Naive B cell (primary cell): ENCODE results near the gene MAP2. TPM values are rescaled to one million over a fixed set of nuclear protein-coding genes. Genes with fewer than 3 reads are reported as not detected.

ENCODE experiments used
- ATAC-seq, 2 donors: fragments of 150-1000 bp; cut with Tn5 transposase; 2 replicates each; pipeline ENCODE4 v1.10.0; 2021; ENCODE audit warnings: low read depth in 2 of 2, mild to moderate bottlenecking in 2 of 2, moderate library complexity in 2 of 2
- DNase-seq: peaks from one replicate; pipeline ENCODE4 v3.0.0; 2022
- H3K27ac Mint-ChIP-seq, 6 donors: one replicate each; pipeline ENCODE4 v1.8.0; 2020 to 2022; ENCODE audit warnings: mild to moderate bottlenecking in 6 of 6, mixed read lengths in 6 of 6, moderate library complexity in 5 of 6, inconsistent platforms in 2 of 6
- H3K27me3 Mint-ChIP-seq, 3 donors: one replicate each; pipeline ENCODE4 v1.8.0; 2021 to 2022; ENCODE audit warnings: mixed read lengths in 3 of 3, mild to moderate bottlenecking in 1 of 3
- H3K36me3 Mint-ChIP-seq, 2 donors: one replicate each; pipeline ENCODE4 v1.8.0; 2020 to 2022; ENCODE audit warnings: mixed read lengths in 2 of 2, inconsistent platforms in 1 of 2, mild to moderate bottlenecking in 1 of 2
- H3K4me1 Mint-ChIP-seq, 3 donors: one replicate each; pipeline ENCODE4 v1.8.0; 2020 to 2022; ENCODE audit warnings: mixed read lengths in 3 of 3, inconsistent platforms in 1 of 3, mild to moderate bottlenecking in 1 of 3, moderate library complexity in 1 of 3
- H3K4me3 Mint-ChIP-seq, 8 donors: one replicate each; pipeline ENCODE4 v1.8.0; 2020 to 2022; ENCODE audit warnings: mild to moderate bottlenecking in 8 of 8, mixed read lengths in 8 of 8, moderate library complexity in 8 of 8, inconsistent platforms in 2 of 8
- H3K9me3 Mint-ChIP-seq, 7 donors: one replicate each; pipeline ENCODE4 v1.8.0; 2020 to 2022; ENCODE audit warnings: mixed read lengths in 7 of 7, mild to moderate bottlenecking in 5 of 7, inconsistent platforms in 2 of 7, moderate library complexity in 1 of 7
- polyA plus RNA-seq, 6 donors: library from polyadenylated mRNA; unstranded; fragments of 300-500 nt; fragmentation: Illumina TruSeq; gene quantifications; one replicate each; pipeline ENCODE4 v1.2.3, GENCODE V29; 2021; ENCODE audit warnings: low read depth in 6 of 6

The MAP2 gene
- polyA plus RNA-seq, 6 donors from 2014 or later, result 2.7 to 10.1 (median 6.3) TPM

GRCh38 chr2:209638346-209638745, 214.5 kb downstream of the MAP2 start:
- no peaks in the 10 kb centered on the region for H3K4me1 Mint-ChIP-seq
- no peaks in the 10 kb centered on the region for H3K9me3 Mint-ChIP-seq
- DNase-seq, result no peak
- H3K4me3 Mint-ChIP-seq, result no peak overlapping the region
- no peak overlapping the region for H3K27ac Mint-ChIP-seq
- peaks cover 0 to 10% (median 4%) of the 10 kb centered on the region in 3 donors for H3K27me3 Mint-ChIP-seq
- no peak for ATAC-seq
- no peaks in the 10 kb centered on the region for H3K36me3 Mint-ChIP-seq

GRCh38 chr2:209640358-209640757, 216.5 kb downstream of the MAP2 start:
- ATAC-seq, result no peak
- H3K4me3 Mint-ChIP-seq, result no peak overlapping the region
- no peaks in the 10 kb centered on the region for H3K36me3 Mint-ChIP-seq
- H3K9me3 Mint-ChIP-seq, result no peaks in the 10 kb centered on the region
- H3K4me1 Mint-ChIP-seq, result no peaks in the 10 kb centered on the region
- H3K27me3 Mint-ChIP-seq, result peaks cover 0 to 5% (median 0%) of the 10 kb centered on the region in 3 donors
- H3K27ac Mint-ChIP-seq, result no peak overlapping the region
- DNase-seq, result no peak

- H3K36me3 Mint-ChIP-seq, result no peaks in the 10 kb centered on the region
- H3K27me3 Mint-ChIP-seq, result peaks cover 0 to 5% (median 0%) of the 10 kb centered on the region in 3 donors
- H3K27ac Mint-ChIP-seq, result peak overlapping the region in 1 of 6 donors; percentile 10
- DNase-seq, result no peak
- ATAC-seq, result no peak
- H3K9me3 Mint-ChIP-seq, result peaks cover 0 to 4% (median 0%) of the 10 kb centered on the region in 7 donors
- H3K4me1 Mint-ChIP-seq, result no peaks in the 10 kb centered on the region
- no peak overlapping the region for H3K4me3 Mint-ChIP-seq
These were observed 218.4 kb downstream of the MAP2 start for GRCh38 chr2:209642146-209642820.

GRCh38 chr2:209644842-209645241, 221.0 kb downstream of the MAP2 start:
- no peaks in the 10 kb centered on the region for H3K36me3 Mint-ChIP-seq
- H3K4me1 Mint-ChIP-seq, result no peaks in the 10 kb centered on the region
- no peaks in the 10 kb centered on the region for H3K27me3 Mint-ChIP-seq
- ATAC-seq (no peak), DNase-seq (no peak)
- H3K9me3 Mint-ChIP-seq, result peaks cover 0 to 4% (median 0%) of the 10 kb centered on the region in 7 donors
- H3K4me3 Mint-ChIP-seq, result no peak overlapping the region
- no peak overlapping the region for H3K27ac Mint-ChIP-seq

- Mint-ChIP-seq H3K4me1 (no peaks in the 10 kb centered on the region), H3K27ac (no peak overlapping the region), H3K27me3 (no peaks in the 10 kb centered on the region), H3K4me3 (no peak overlapping the region), H3K36me3 (no peaks in the 10 kb centered on the region), H3K9me3 (peaks cover 0 to 4% (median 0%) of the 10 kb centered on the region in 7 donors)
- ATAC-seq (no peak), DNase-seq (no peak)
These were observed 224.9 kb downstream of the MAP2 start for GRCh38 chr2:209648714-209649113.

- no peak for ATAC-seq
- peaks cover 0 to 8% (median 0%) of the 10 kb centered on the region in 7 donors for H3K9me3 Mint-ChIP-seq
- no peak overlapping the region for H3K4me3 Mint-ChIP-seq
These were observed 229.3 kb downstream of the MAP2 start for GRCh38 chr2:209653134-209653533.

GRCh38 chr2:209661286-209661894, 237.5 kb downstream of the MAP2 start:
- DNase-seq (no peak), ATAC-seq (no peak)
- Mint-ChIP-seq H3K4me3 (no peak overlapping the region), H3K36me3 (no peaks in the 10 kb centered on the region), H3K9me3 (peaks cover 0 to 8% (median 0%) of the 10 kb centered on the region in 7 donors), H3K27me3 (no peaks in the 10 kb centered on the region), H3K4me1 (no peaks in the 10 kb centered on the region), H3K27ac (no peak overlapping the region)

More at GRCh38 chr2:209653134-209653533, 229.3 kb downstream of the MAP2 start:
- H3K36me3 Mint-ChIP-seq, result no peaks in the 10 kb centered on the region
- no peak for DNase-seq
- peak overlapping the region in 1 of 6 donors; percentile 8 for H3K27ac Mint-ChIP-seq
- no peaks in the 10 kb centered on the region for H3K4me1 Mint-ChIP-seq
- H3K27me3 Mint-ChIP-seq, result no peaks in the 10 kb centered on the region

GRCh38 chr2:209662021-209662420, 238.2 kb downstream of the MAP2 start:
- H3K36me3 Mint-ChIP-seq, result no peaks in the 10 kb centered on the region
- H3K9me3 Mint-ChIP-seq, result peaks cover 0 to 5% (median 0%) of the 10 kb centered on the region in 7 donors
- H3K27ac Mint-ChIP-seq, result no peak overlapping the region
- H3K4me3 Mint-ChIP-seq, result no peak overlapping the region
- H3K27me3 Mint-ChIP-seq, result no peaks in the 10 kb centered on the region
- no peak for DNase-seq
- no peaks in the 10 kb centered on the region for H3K4me1 Mint-ChIP-seq
- no peak for ATAC-seq

GRCh38 chr2:209663139-209663538, 239.3 kb downstream of the MAP2 start:
- no peaks in the 10 kb centered on the region for H3K9me3 Mint-ChIP-seq
- H3K27me3 Mint-ChIP-seq, result no peaks in the 10 kb centered on the region
- H3K27ac Mint-ChIP-seq, result no peak overlapping the region
- H3K36me3 Mint-ChIP-seq, result no peaks in the 10 kb centered on the region
- no peaks in the 10 kb centered on the region for H3K4me1 Mint-ChIP-seq
- H3K4me3 Mint-ChIP-seq, result no peak overlapping the region
- DNase-seq (no peak), ATAC-seq (no peak)

GRCh38 chr2:209663656-209664055, 239.8 kb downstream of the MAP2 start:
- peak overlapping the region in 1 of 6 donors; percentile 60 for H3K27ac Mint-ChIP-seq
- H3K27me3 Mint-ChIP-seq, result no peaks in the 10 kb centered on the region
- no peaks in the 10 kb centered on the region for H3K36me3 Mint-ChIP-seq
- DNase-seq (no peak), ATAC-seq (no peak)
- H3K4me3 Mint-ChIP-seq, result no peak overlapping the region
- no peaks in the 10 kb centered on the region for H3K9me3 Mint-ChIP-seq
- no peaks in the 10 kb centered on the region for H3K4me1 Mint-ChIP-seq

- H3K4me1 Mint-ChIP-seq, result no peaks in the 10 kb centered on the region
- ATAC-seq (no peak), DNase-seq (no peak)
- no peaks in the 10 kb centered on the region for H3K36me3 Mint-ChIP-seq
- H3K27me3 Mint-ChIP-seq, result no peaks in the 10 kb centered on the region
- H3K4me3 Mint-ChIP-seq, result no peak overlapping the region
- H3K27ac Mint-ChIP-seq, result no peak overlapping the region
- H3K9me3 Mint-ChIP-seq, result no peaks in the 10 kb centered on the region
These were observed 242.4 kb downstream of the MAP2 start for GRCh38 chr2:209666296-209666695.

GRCh38 chr2:209671020-209671680, 247.3 kb downstream of the MAP2 start:
- no peak for DNase-seq
- no peak overlapping the region for H3K27ac Mint-ChIP-seq
- H3K4me3 Mint-ChIP-seq, result no peak overlapping the region
- peaks cover 0 to 3% (median 0%) of the 10 kb centered on the region in 7 donors for H3K9me3 Mint-ChIP-seq
- no peaks in the 10 kb centered on the region for H3K4me1 Mint-ChIP-seq
- H3K36me3 Mint-ChIP-seq, result no peaks in the 10 kb centered on the region
- no peak for ATAC-seq
- H3K27me3 Mint-ChIP-seq, result peaks cover 0 to 3% (median 3%) of the 10 kb centered on the region in 3 donors

GRCh38 chr2:209673811-209674210, 250.0 kb downstream of the MAP2 start:
- Mint-ChIP-seq H3K4me1 (no peaks in the 10 kb centered on the region), H3K9me3 (peaks cover 0 to 4% (median 0%) of the 10 kb centered on the region in 7 donors), H3K27me3 (peaks cover 0 to 6% (median 3%) of the 10 kb centered on the region in 3 donors), H3K4me3 (no peak overlapping the region), H3K36me3 (no peaks in the 10 kb centered on the region), H3K27ac (no peak overlapping the region)
- no peak for DNase-seq
- ATAC-seq, result no peak

GRCh38 chr2:209680596-209680995, 256.7 kb downstream of the MAP2 start:
- H3K27ac Mint-ChIP-seq, result no peak overlapping the region
- H3K27me3 Mint-ChIP-seq, result peaks cover 0 to 6% (median 0%) of the 10 kb centered on the region in 3 donors
- H3K4me3 Mint-ChIP-seq, result no peak overlapping the region
- H3K4me1 Mint-ChIP-seq, result no peaks in the 10 kb centered on the region
- peaks cover 0 to 4% (median 0%) of the 10 kb centered on the region in 7 donors for H3K9me3 Mint-ChIP-seq
- DNase-seq, result no peak
- ATAC-seq, result no peak
- no peaks in the 10 kb centered on the region for H3K36me3 Mint-ChIP-seq
